ENCODE results near the gene REPS1.

- TF ChIP-seq CTCF (IDR thresholded peaks at IDR 0.05) (no peak), POLR2A (IDR thresholded peaks at IDR 0.05) (no peak)
Measured at GRCh38 chr6:138989098-138989983, 1.3 kb upstream of the REPS1 start.
